Measurements from ENCODE around the gene LAD1.

- TF ChIP-seq CTCF (IDR thresholded peaks at IDR 0.05), result no peak
- TF ChIP-seq BHLHE40 (IDR thresholded peaks at IDR 0.05; ENCODE audit: low read depth, low read length), result no peak
- no peak for TF ChIP-seq ZSCAN20 (CRISPR knock-in tag; IDR thresholded peaks at IDR 0.05)
- no peak for TF ChIP-seq MAZ (IDR thresholded peaks at IDR 0.05; ENCODE audit: borderline replicate concordance, low read depth, low read length)
- TF ChIP-seq POLR2A (IDR thresholded peaks at IDR 0.05; ENCODE audit: low read length), result no peak
Measured at GRCh38 chr1:201399018-201399351, at the start of gene LAD1.

All from A549 (cell line).